Right lobe of liver (tissue), 4 donors: ENCODE data around the gene SORL1.

Experiments used
- POLR2A ChIP-seq: fragments of 450-650 bp; IDR thresholded peaks from one replicate; pipeline ENCODE4 v1.6.1; 2017; ENCODE audit warnings: antibody characterized with exemption, mild to moderate bottlenecking
- TF ChIP-seq, protein P1 (sequence below), 4 donors: fragments of 200-600 bp in 3 of 4; fragments of 450-650 bp in 1 of 4; IDR thresholded peaks; one replicate each; pipeline versions ENCODE4 v1.5.1 to v1.8.0; 2016 to 2022; ENCODE audit warnings: antibody characterized with exemption in 4 of 4, mild to moderate bottlenecking in 2 of 4
- donor health status: DM: no; HTN: no; CAD: no.
- donor health status: DM: no; HTN: no; CAD: no.
- donor health status: DM: no; HTN: yes; CAD: no.

DNA sequence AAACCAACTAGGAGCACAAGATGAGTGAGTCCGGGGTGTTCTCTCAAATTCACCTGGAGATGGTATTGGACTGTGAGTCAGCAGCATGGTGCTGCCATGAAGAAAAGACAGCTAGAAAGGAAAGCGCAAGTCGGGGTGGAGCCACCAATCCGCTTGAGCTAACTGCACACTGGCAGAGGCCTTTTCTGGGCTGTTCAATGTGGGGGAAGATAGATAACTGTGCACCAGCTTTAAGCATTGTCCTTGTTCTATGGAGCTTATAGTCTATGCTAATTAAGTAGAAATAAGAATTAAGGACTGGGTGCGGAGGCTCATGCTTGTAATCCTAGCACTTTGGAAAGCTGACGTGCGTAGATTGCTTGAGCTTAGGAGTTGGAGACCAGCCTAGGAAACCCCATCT is 22.6 kb downstream of the SORL1 start:
- TF ChIP-seq, protein P1, sequence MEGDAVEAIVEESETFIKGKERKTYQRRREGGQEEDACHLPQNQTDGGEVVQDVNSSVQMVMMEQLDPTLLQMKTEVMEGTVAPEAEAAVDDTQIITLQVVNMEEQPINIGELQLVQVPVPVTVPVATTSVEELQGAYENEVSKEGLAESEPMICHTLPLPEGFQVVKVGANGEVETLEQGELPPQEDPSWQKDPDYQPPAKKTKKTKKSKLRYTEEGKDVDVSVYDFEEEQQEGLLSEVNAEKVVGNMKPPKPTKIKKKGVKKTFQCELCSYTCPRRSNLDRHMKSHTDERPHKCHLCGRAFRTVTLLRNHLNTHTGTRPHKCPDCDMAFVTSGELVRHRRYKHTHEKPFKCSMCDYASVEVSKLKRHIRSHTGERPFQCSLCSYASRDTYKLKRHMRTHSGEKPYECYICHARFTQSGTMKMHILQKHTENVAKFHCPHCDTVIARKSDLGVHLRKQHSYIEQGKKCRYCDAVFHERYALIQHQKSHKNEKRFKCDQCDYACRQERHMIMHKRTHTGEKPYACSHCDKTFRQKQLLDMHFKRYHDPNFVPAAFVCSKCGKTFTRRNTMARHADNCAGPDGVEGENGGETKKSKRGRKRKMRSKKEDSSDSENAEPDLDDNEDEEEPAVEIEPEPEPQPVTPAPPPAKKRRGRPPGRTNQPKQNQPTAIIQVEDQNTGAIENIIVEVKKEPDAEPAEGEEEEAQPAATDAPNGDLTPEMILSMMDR (IDR thresholded peaks at IDR 0.05): no peak
- no peak for TF ChIP-seq POLR2A
